Left ventricle myocardium inferior (tissue), 1 donor: Measurements from ENCODE around the gene CHRNE. TPM values are rescaled to one million over a fixed set of nuclear protein-coding genes. Genes with fewer than 3 reads are reported as not detected.

Experiments used
- DNase-seq: peaks from one replicate; pipeline ENCODE4 v3.0.0-alpha.2; 2020
- H3K27ac ChIP-seq: fragments of 200-600 bp; replicated peaks from 2 replicates; pipeline ENCODE4 v1.8.0; 2021
- H3K27me3 ChIP-seq: fragments of 200-600 bp; 2 replicates; pipeline ENCODE4 v1.8.0; 2021; ENCODE audit warnings: low read depth
- H3K36me3 ChIP-seq: fragments of 200-600 bp; 2 replicates; pipeline ENCODE4 v1.8.0; 2021
- H3K4me1 ChIP-seq: fragments of 200-600 bp; 2 replicates; pipeline ENCODE4 v1.8.0; 2021
- H3K4me3 ChIP-seq: fragments of 200-600 bp; 2 replicates; pipeline ENCODE4 v1.8.0; 2021; ENCODE audit warnings: mild to moderate bottlenecking, moderate library complexity
- H3K9me3 ChIP-seq: fragments of 200-600 bp; replicated peaks from 2 replicates; pipeline ENCODE4 v1.8.0; 2021
- CTCF ChIP-seq: fragments of 200-600 bp; IDR thresholded peaks from 2 replicates; pipeline ENCODE4 v1.8.0; 2021; ENCODE audit warnings: antibody characterized with exemption, mild to moderate bottlenecking, borderline replicate concordance
- intact Hi-C: fragments of 100-400 bp; cut with micrococcal nuclease; formaldehyde crosslinking; loops from one replicate; pipeline ENCODE4 v1.11.0; 2022
- total RNA-seq: library from RNA; stranded (reverse); fragmentation: NEBNext Ultra II Directional; extraction: Animal tissue kit (Norgen Biotek cat#: 25700); gene quantifications from one replicate; pipeline ENCODE4 v1.2.1, GENCODE V29; 2021
- donor health status: DM: no; HTN: yes; CAD: no; lungs with severe emphysema.

CHRNE gene
- total RNA-seq, 1 donor from 2014 or later: 1.5 TPM

DNA sequence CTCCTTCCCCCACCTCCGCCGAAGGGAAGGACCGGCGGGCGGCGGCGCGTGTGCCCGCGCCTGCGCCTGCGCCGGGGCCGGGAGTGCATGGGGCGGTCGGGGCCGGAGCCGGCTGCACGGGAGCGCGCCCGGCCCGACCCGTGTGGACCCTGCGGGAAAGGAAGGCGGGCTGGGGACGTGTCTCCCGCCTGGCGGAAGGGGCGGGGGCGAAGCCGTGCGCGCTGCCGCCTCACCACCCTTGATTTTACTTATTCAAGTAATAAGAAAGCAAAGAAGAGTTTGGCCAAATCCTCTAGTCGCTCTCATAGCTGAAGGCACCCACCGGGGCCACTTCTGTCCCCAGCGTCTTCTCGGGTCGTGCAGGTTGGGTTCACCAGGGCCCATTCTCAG is 46.0 kb upstream of the CHRNE start:
- intact Hi-C loops: no loop called here
- Histone ChIP-seq H3K9me3 (no peaks in the 10 kb centered on the region), H3K27me3 (no peaks in the 10 kb centered on the region), H3K4me3 (peak overlapping the region; percentile 99), H3K36me3 (peaks cover 29% of the 10 kb centered on the region), H3K4me1 (peaks cover 84% of the 10 kb centered on the region), H3K27ac (peak overlapping the region; percentile 100)
- no peak for TF ChIP-seq CTCF
- peak; percentile 87 for DNase-seq

GRCh38 chr17:4948166-4948930 is 45.5 kb upstream of the CHRNE start, which contains the start of gene PFN1:
TSS of gene PFN1 (minus strand) at chr17:4948530. CDS start at chr17:4948394, 136 bp downstream.
- peak; percentile 93 for DNase-seq

GRCh38 chr17:4947411-4948165 is 44.7 kb upstream of the CHRNE start:
- Histone ChIP-seq H3K4me1 (peaks cover 84% of the 10 kb centered on the region), H3K27me3 (no peaks in the 10 kb centered on the region), H3K9me3 (no peaks in the 10 kb centered on the region), H3K36me3 (peaks cover 42% of the 10 kb centered on the region), H3K4me3 (peak overlapping the region; percentile 99), H3K27ac (peak overlapping the region; percentile 100)
- intact Hi-C loops: no loop called here
- TF ChIP-seq CTCF: no peak
- DNase-seq: peak; percentile 67

More at GRCh38 chr17:4948166-4948930, 45.5 kb upstream of the CHRNE start, which contains the start of gene PFN1:
- H3K4me1 ChIP-seq: peaks cover 84% of the 10 kb centered on the region
- peak within 1 kb of the TSS; percentile 100 for H3K27ac ChIP-seq
- TF ChIP-seq CTCF: no peak
- H3K4me3 ChIP-seq: peak within 1 kb of the TSS; percentile 99
- peaks cover 34% of the 10 kb centered on the region for H3K36me3 ChIP-seq
- H3K9me3 ChIP-seq: no peaks in the 10 kb centered on the region
- intact Hi-C loops: no loop called here
- no peaks in the 10 kb centered on the region for H3K27me3 ChIP-seq

DNA sequence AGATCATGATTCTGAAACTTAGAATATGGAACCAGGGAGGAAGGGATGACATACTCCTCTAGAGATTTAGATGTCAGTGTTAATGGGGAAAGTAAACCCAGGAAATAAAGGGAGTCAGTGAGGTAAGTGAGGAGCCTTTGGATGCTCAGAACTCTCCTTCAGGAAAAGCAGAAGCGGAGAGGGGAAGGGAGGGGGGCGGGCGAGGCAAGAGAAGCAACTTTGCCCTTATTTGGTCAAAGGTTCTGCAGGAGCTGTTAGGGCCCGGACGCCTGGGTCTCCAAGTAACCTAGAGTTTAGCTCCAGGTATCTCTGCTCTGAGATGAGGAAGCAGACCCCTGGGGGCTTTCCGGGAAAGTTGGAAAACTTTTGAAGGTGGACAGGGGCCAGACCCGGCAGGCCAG is 44.1 kb upstream of the CHRNE start:
- Histone ChIP-seq H3K27ac (peak overlapping the region; percentile 100), H3K4me3 (peak overlapping the region; percentile 99), H3K27me3 (no peaks in the 10 kb centered on the region), H3K9me3 (no peaks in the 10 kb centered on the region), H3K4me1 (peaks cover 84% of the 10 kb centered on the region), H3K36me3 (peaks cover 48% of the 10 kb centered on the region)
- no peak for TF ChIP-seq CTCF
- intact Hi-C loops: no loop called here
- no peak for DNase-seq

GRCh38 chr17:4946312-4946976 is 43.5 kb upstream of the CHRNE start:
- TF ChIP-seq CTCF: no peak
- H3K4me3 ChIP-seq: peak overlapping the region; percentile 99
- no peak for DNase-seq
- H3K9me3 ChIP-seq: no peaks in the 10 kb centered on the region
- H3K27me3 ChIP-seq: no peaks in the 10 kb centered on the region
- H3K36me3 ChIP-seq: peaks cover 51% of the 10 kb centered on the region
- intact Hi-C loops: no loop called here
- H3K4me1 ChIP-seq: peaks cover 90% of the 10 kb centered on the region
- H3K27ac ChIP-seq: peak overlapping the region; percentile 100
